WTC11 (cell line): ENCODE measurements around the gene GNB5. TPM values are rescaled to one million over a fixed set of nuclear protein-coding genes. Genes with fewer than 3 reads are reported as not detected.
A peak's percentile ranks its signal among the peaks of the same experiment; 100 is the strongest.

Source experiments
- ARID4B ChIP-seq: sonication (generic); formaldehyde crosslinking; IDR thresholded peaks from 2 replicates; pipeline ENCODE4 v1.8.0; 2023; ENCODE audit warnings: missing genetic modification reagents, mild to moderate bottlenecking, borderline replicate concordance
- ATF1 ChIP-seq: sonication (generic); formaldehyde crosslinking; IDR thresholded peaks from 2 replicates; pipeline ENCODE4 v1.8.1; 2023; ENCODE audit warnings: mild to moderate bottlenecking, moderate library complexity, missing genetic modification reagents
- CREB1 ChIP-seq: sonication (generic); formaldehyde crosslinking; IDR thresholded peaks from 2 replicates; pipeline ENCODE4 v1.8.0; 2023; ENCODE audit warnings: mild to moderate bottlenecking, missing genetic modification reagents
- FOXK1 ChIP-seq: sonication (generic); formaldehyde crosslinking; IDR thresholded peaks from 2 replicates; pipeline ENCODE4 v1.8.0; 2022; ENCODE audit warnings: mild to moderate bottlenecking, moderate library complexity, missing genetic modification reagents
- FOXP1 ChIP-seq: sonication (generic); formaldehyde crosslinking; IDR thresholded peaks from 2 replicates; pipeline ENCODE4 v1.8.0; 2022; ENCODE audit warnings: missing genetic modification reagents, mild to moderate bottlenecking, moderate library complexity, borderline replicate concordance
- FOXP4 ChIP-seq: sonication (generic); formaldehyde crosslinking; IDR thresholded peaks from 2 replicates; pipeline ENCODE4 v1.8.0; 2022; ENCODE audit warnings: mild to moderate bottlenecking, missing genetic modification reagents
- HMGXB4 ChIP-seq: sonication (generic); formaldehyde crosslinking; IDR thresholded peaks from 2 replicates; pipeline ENCODE4 v1.8.1; 2023; ENCODE audit warnings: mild to moderate bottlenecking, moderate library complexity, missing genetic modification reagents
- IRF2 ChIP-seq: sonication (generic); formaldehyde crosslinking; IDR thresholded peaks from 2 replicates; pipeline ENCODE4 v1.8.0; 2022; ENCODE audit warnings: low read depth, missing genetic modification reagents, borderline replicate concordance
- NR1H2 ChIP-seq: sonication (generic); formaldehyde crosslinking; IDR thresholded peaks from 2 replicates; pipeline ENCODE4 v1.9.0; 2021; ENCODE audit warnings: mild to moderate bottlenecking, moderate library complexity, missing genetic modification reagents
- PRRX2 ChIP-seq: fragments of 250-450 bp; sonication (Bioruptor Pico); IDR thresholded peaks from 2 replicates; pipeline ENCODE4 v1.8.0; 2021; ENCODE audit warnings: mild to moderate bottlenecking
- RELA ChIP-seq: sonication (generic); formaldehyde crosslinking; IDR thresholded peaks from 2 replicates; pipeline ENCODE4 v1.8.1; 2022; ENCODE audit warnings: missing genetic modification reagents, mild to moderate bottlenecking, borderline replicate concordance
- SMAD3 ChIP-seq: sonication (generic); formaldehyde crosslinking; IDR thresholded peaks from 2 replicates; pipeline ENCODE4 v1.8.0; 2022; ENCODE audit warnings: missing genetic modification reagents, mild to moderate bottlenecking, borderline replicate concordance
- SMAD4 ChIP-seq: sonication (generic); formaldehyde crosslinking; IDR thresholded peaks from 2 replicates; pipeline ENCODE4 v1.8.0; 2022; ENCODE audit warnings: mild to moderate bottlenecking, missing genetic modification reagents
- TEAD4 ChIP-seq: sonication (generic); formaldehyde crosslinking; IDR thresholded peaks from 2 replicates; pipeline ENCODE4 v1.8.0; 2022; ENCODE audit warnings: mild to moderate bottlenecking, missing genetic modification reagents
- ZNF232 ChIP-seq: sonication (generic); formaldehyde crosslinking; IDR thresholded peaks from 2 replicates; pipeline ENCODE4 v1.8.0; 2022; ENCODE audit warnings: mild to moderate bottlenecking, missing genetic modification reagents
- total RNA-seq: library from RNA; stranded (reverse); gene quantifications from 3 replicates; pipeline ENCODE4 v1.2.3, GENCODE V29; 2021
- TF ChIP-seq, protein P1 (sequence below): sonication (generic); formaldehyde crosslinking; IDR thresholded peaks from 2 replicates; pipeline ENCODE4 v1.8.0; 2022; ENCODE audit warnings: mild to moderate bottlenecking, missing genetic modification reagents
- TF ChIP-seq, protein P2 (sequence below): sonication (generic); formaldehyde crosslinking; IDR thresholded peaks from 2 replicates; pipeline ENCODE4 v1.8.0; 2022; ENCODE audit warnings: missing genetic modification reagents
- TF ChIP-seq, protein P3 (sequence below): sonication (generic); formaldehyde crosslinking; IDR thresholded peaks from 2 replicates; pipeline ENCODE4 v1.8.0; 2023; ENCODE audit warnings: mild to moderate bottlenecking, missing genetic modification reagents
- TF ChIP-seq, protein P4 (sequence below): sonication (generic); formaldehyde crosslinking; IDR thresholded peaks from 2 replicates; pipeline ENCODE4 v1.8.1; 2023; ENCODE audit warnings: mild to moderate bottlenecking, missing genetic modification reagents, moderate library complexity

The GNB5 gene
- total RNA-seq, 1 experiment from 2014 or later: 37.0 TPM

DNA sequence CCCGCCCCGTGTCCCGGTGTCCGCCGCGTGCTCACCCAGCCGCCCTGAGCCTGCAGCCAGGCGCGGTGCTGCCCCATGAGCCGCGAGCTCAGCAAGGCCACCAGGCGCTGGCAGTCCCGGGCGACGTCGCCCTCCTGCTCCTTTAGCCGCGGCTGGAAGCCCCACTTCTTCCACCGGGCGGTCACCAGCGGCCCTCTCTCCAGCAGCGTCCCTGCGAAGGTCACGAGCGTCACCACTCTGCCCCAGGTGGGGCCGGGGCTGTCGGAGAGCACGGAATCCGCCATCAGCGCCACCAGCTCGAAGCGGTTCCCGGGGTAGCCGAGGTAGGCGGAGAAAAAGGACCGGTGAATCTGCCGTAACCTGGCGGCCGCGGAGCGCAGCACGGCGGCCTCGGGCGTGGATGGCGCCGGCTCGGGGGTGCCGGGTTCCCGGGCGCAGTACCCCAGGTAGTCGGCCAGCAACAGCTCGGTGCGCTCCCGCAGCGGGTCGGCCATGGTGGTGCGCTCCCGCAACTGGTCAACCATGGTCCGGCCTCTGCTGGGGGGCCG lies 78.9 kb downstream of the GNB5 start (continued):
- TF ChIP-seq ARID4B (CRISPR knock-in tag): peak; percentile 94
- TF ChIP-seq, protein P1, sequence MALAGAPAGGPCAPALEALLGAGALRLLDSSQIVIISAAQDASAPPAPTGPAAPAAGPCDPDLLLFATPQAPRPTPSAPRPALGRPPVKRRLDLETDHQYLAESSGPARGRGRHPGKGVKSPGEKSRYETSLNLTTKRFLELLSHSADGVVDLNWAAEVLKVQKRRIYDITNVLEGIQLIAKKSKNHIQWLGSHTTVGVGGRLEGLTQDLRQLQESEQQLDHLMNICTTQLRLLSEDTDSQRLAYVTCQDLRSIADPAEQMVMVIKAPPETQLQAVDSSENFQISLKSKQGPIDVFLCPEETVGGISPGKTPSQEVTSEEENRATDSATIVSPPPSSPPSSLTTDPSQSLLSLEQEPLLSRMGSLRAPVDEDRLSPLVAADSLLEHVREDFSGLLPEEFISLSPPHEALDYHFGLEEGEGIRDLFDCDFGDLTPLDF (CRISPR knock-in tag): peak; percentile 77; the same call in 1 of the 2 replicates
- TF ChIP-seq FOXP1 (CRISPR knock-in tag): peak; percentile 69; the same call in 1 of the 2 replicates
- no peak for TF ChIP-seq PRRX2 (CRISPR knock-in tag)
- TF ChIP-seq SMAD4 (CRISPR knock-in tag): peak; percentile 87; the same call in 1 of the 2 replicates
- TF ChIP-seq NR1H2 (CRISPR knock-in tag): peak; percentile 86
- peak; percentile 74; the same call in 1 of the 2 replicates for TF ChIP-seq FOXK1 (CRISPR knock-in tag)
- TF ChIP-seq, protein P2, sequence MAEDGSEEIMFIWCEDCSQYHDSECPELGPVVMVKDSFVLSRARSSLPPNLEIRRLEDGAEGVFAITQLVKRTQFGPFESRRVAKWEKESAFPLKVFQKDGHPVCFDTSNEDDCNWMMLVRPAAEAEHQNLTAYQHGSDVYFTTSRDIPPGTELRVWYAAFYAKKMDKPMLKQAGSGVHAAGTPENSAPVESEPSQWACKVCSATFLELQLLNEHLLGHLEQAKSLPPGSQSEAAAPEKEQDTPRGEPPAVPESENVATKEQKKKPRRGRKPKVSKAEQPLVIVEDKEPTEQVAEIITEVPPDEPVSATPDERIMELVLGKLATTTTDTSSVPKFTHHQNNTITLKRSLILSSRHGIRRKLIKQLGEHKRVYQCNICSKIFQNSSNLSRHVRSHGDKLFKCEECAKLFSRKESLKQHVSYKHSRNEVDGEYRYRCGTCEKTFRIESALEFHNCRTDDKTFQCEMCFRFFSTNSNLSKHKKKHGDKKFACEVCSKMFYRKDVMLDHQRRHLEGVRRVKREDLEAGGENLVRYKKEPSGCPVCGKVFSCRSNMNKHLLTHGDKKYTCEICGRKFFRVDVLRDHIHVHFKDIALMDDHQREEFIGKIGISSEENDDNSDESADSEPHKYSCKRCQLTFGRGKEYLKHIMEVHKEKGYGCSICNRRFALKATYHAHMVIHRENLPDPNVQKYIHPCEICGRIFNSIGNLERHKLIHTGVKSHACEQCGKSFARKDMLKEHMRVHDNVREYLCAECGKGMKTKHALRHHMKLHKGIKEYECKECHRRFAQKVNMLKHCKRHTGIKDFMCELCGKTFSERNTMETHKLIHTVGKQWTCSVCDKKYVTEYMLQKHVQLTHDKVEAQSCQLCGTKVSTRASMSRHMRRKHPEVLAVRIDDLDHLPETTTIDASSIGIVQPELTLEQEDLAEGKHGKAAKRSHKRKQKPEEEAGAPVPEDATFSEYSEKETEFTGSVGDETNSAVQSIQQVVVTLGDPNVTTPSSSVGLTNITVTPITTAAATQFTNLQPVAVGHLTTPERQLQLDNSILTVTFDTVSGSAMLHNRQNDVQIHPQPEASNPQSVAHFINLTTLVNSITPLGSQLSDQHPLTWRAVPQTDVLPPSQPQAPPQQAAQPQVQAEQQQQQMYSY (CRISPR knock-in tag): 0 out of 2 replicates have a peak, but pooled peaks have one; percentile 54
- peak; percentile 76 for TF ChIP-seq TEAD4 (CRISPR knock-in tag)
- peak; percentile 95 for TF ChIP-seq FOXP4 (CRISPR knock-in tag)
- no peak for TF ChIP-seq RELA (CRISPR knock-in tag)
- peak; percentile 88 for TF ChIP-seq SMAD3 (CRISPR knock-in tag)
- peak; percentile 57; the same call in 1 of the 2 replicates for TF ChIP-seq ATF1 (CRISPR knock-in tag)
- no peak for TF ChIP-seq IRF2
- TF ChIP-seq, protein P3, sequence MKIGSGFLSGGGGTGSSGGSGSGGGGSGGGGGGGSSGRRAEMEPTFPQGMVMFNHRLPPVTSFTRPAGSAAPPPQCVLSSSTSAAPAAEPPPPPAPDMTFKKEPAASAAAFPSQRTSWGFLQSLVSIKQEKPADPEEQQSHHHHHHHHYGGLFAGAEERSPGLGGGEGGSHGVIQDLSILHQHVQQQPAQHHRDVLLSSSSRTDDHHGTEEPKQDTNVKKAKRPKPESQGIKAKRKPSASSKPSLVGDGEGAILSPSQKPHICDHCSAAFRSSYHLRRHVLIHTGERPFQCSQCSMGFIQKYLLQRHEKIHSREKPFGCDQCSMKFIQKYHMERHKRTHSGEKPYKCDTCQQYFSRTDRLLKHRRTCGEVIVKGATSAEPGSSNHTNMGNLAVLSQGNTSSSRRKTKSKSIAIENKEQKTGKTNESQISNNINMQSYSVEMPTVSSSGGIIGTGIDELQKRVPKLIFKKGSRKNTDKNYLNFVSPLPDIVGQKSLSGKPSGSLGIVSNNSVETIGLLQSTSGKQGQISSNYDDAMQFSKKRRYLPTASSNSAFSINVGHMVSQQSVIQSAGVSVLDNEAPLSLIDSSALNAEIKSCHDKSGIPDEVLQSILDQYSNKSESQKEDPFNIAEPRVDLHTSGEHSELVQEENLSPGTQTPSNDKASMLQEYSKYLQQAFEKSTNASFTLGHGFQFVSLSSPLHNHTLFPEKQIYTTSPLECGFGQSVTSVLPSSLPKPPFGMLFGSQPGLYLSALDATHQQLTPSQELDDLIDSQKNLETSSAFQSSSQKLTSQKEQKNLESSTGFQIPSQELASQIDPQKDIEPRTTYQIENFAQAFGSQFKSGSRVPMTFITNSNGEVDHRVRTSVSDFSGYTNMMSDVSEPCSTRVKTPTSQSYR (CRISPR knock-in tag): peak; percentile 75; the same call in 1 of the 2 replicates
- 0 out of 2 replicates have a peak, but pooled peaks have one; percentile 49 for TF ChIP-seq ZNF232 (CRISPR knock-in tag)
- TF ChIP-seq, protein P4, sequence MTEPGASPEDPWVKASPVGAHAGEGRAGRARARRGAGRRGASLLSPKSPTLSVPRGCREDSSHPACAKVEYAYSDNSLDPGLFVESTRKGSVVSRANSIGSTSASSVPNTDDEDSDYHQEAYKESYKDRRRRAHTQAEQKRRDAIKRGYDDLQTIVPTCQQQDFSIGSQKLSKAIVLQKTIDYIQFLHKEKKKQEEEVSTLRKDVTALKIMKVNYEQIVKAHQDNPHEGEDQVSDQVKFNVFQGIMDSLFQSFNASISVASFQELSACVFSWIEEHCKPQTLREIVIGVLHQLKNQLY: 0 out of 2 replicates have a peak, but pooled peaks have one; percentile 57
- TF ChIP-seq CREB1: 0 out of 2 replicates have a peak, but pooled peaks have one; percentile 34
- peak; percentile 82 for TF ChIP-seq HMGXB4 (CRISPR knock-in tag)
